Measurements from ENCODE around the gene TENM4.

TENM4 gene

GRCh38 chr11:79425463-79425862 is 15.4 kb downstream of the TENM4 start:
- H3K4me3 ChIP-seq (ENCODE audit: low read depth, low read length) = no peak overlapping the region
- TF ChIP-seq CTCF (IDR thresholded peaks at IDR 0.05; ENCODE audit: low read depth, low read length, missing control alignments) = no peak

GRCh38 chr11:79423736-79424135 is 17.1 kb downstream of the TENM4 start:
- no peak for DNase-seq (ENCODE audit: low read depth)
- TF ChIP-seq CTCF (IDR thresholded peaks at IDR 0.05; ENCODE audit: low read depth, low read length, missing control alignments) = no peak

More at GRCh38 chr11:79425463-79425862, 15.4 kb downstream of the TENM4 start:
- DNase-seq (ENCODE audit: low read depth) = no peak

GRCh38 chr11:79422866-79423265 is 18.0 kb downstream of the TENM4 start:
- no peak overlapping the region for H3K4me3 ChIP-seq (ENCODE audit: low read depth, low read length)
- no peak for DNase-seq (ENCODE audit: low read depth)
- no peak for TF ChIP-seq CTCF (IDR thresholded peaks at IDR 0.05; ENCODE audit: low read depth, low read length, missing control alignments)

More at GRCh38 chr11:79423736-79424135, 17.1 kb downstream of the TENM4 start:
- no peak overlapping the region for H3K4me3 ChIP-seq (ENCODE audit: low read depth, low read length)

GRCh38 chr11:79421820-79422219 is 19.0 kb downstream of the TENM4 start:
- TF ChIP-seq CTCF (IDR thresholded peaks at IDR 0.05; ENCODE audit: low read depth, low read length, missing control alignments) = no peak
- no peak overlapping the region for H3K4me3 ChIP-seq (ENCODE audit: low read depth, low read length)
- no peak for DNase-seq (ENCODE audit: low read depth)

GRCh38 chr11:79419120-79419519 is 21.7 kb downstream of the TENM4 start:
- no peak overlapping the region for H3K4me3 ChIP-seq (ENCODE audit: low read depth, low read length)
- no peak for TF ChIP-seq CTCF (IDR thresholded peaks at IDR 0.05; ENCODE audit: low read depth, low read length, missing control alignments)
- no peak for DNase-seq (ENCODE audit: low read depth)

GRCh38 chr11:79418241-79418640 is 22.6 kb downstream of the TENM4 start:
- no peak for DNase-seq (ENCODE audit: low read depth)
- H3K4me3 ChIP-seq (ENCODE audit: low read depth, low read length) = no peak overlapping the region
- TF ChIP-seq CTCF (IDR thresholded peaks at IDR 0.05; ENCODE audit: low read depth, low read length, missing control alignments) = no peak

- no peak overlapping the region for H3K4me3 ChIP-seq (ENCODE audit: low read depth, low read length)
- no peak for DNase-seq (ENCODE audit: low read depth)
- TF ChIP-seq CTCF (IDR thresholded peaks at IDR 0.05; ENCODE audit: low read depth, low read length, missing control alignments) = no peak
These were observed 23.5 kb downstream of the TENM4 start for GRCh38 chr11:79417069-79417920.
